Femur (tissue), 1 donor: ENCODE data around the gene SLC6A9.

ENCODE experiments used
- DNase-seq: peaks from one replicate; pipeline ENCODE4 v3.0.0-alpha.2; 2017

Gene SLC6A9

DNA sequence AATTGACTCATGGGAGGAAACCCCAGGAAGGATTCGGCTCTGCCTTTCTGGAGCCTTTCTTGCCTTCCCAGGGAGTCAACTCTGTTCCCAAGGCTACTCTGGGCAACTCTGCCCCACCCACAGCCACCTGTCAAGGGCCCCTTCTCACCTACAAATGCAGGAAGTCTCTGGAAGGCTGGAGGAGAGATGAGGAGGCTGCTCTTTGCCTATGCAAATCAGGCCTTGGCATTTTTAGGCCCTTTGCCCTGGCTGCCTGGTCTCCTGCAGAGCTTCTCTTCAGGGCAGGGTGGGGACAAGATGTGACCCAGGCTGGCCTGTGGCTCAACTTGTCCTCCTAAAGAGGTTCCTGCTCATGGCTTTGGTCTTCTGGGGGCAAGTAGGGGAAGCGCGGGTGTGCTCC lies 5.4 kb downstream of the SLC6A9 start:
- DNase-seq = no peak

DNA sequence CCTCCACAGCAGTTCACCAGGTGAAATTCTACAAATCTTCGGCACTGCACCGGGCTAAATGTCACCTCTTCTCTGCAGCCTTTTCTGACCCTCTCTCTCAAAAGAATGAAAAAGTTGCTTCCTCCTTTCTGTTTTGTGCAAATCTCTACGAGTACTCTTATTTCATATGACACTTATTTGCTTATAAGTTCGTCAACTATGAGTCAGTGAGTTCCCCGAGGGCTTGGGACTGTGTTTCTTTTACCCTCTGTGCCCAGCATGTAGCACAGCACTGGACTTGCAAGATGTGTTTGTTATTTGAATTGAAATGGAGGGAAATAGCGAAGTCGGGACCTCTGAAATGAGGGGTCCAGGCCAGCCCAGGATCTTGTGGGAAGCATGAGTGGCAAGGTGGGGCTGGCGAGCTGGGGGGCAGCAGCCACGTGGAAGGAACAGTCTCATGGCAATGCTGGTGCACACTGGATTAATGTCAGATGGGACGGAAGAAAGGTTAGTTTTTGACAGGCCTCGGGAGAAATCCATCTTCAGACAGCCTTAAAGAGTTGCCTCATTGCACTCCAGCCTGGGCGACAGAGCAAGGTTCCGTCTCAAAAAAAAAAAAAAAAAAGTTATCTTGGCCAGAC lies 6.2 kb downstream of the SLC6A9 start:
- no peak for DNase-seq

DNA sequence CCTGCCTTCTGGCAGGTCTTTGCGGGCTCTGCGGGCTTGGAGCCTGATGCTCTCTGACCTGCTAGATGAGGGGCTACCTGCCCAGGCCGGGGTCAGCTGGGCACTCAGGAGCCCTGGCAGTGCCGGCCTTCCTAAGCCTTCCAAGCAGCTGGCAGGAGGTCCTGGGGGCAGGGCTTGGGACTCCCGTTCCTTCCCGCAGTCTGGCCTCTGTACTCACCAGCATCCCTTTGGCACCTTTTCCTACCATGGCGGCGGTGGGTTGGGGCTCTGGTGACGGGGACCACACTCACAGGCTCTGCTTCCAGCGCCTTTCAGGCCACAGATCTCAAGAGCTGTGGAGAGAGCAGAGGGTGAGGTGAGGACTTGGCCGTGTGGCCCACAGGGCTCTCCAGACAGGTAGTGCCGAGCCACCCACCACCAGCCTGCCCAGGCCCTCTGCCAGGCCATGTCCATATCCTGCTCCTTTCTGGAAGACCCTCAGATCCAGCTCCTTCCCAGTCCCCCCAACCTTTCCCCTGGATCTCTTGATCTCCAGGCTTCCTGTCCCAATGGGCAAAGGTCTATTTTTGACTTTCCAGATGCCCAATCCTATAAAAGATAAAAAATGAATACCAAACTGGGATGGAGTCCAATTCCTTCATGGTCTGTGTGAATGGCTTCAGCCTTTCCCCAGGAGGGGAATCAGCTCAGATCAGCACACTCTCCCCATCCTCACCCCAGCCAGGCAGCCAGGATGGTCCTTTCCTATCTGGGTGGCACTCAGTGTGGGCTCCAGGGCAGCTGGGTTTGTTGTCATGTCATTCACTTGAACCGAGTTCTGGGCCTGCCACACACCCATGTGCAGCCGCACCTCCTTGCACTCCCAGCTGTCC lies 7.0 kb downstream of the SLC6A9 start:
- DNase-seq = no peak

DNA sequence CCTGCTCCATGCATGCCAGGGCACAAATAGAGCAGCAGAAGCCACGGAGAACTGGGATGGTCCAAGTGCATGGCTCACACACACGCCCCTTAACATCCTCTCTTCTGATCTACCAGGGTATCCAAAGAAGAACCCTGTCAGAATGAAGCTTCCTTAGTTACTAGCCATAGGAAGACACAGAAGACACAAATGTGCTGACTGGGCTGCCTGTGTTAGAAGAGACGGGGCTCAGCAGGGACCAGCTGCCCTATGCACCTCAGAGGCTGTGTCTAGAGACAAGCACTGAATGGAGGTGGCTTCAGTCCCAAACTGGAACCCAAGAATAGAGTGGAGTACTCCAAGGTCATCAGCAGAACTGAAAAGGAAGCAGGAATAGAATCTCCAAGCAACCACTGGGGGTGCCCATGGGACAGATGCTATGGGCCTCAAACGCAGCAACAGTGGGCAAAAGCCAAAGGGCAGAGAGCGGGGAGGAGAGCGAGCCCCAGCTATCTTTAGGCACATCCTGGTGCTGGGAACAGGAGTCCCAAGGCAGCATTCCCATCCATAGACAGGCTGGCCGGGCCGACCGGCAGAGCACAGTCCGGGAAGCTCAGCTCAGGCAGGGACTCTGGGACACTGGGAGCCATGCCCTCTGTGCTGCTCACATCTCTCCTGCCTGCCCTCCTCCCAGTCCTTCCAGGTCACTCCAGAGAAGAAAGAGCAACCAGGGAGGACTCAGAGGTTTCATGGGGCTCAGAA lies 9.5 kb downstream of the SLC6A9 start:
- DNase-seq = no peak

DNA sequence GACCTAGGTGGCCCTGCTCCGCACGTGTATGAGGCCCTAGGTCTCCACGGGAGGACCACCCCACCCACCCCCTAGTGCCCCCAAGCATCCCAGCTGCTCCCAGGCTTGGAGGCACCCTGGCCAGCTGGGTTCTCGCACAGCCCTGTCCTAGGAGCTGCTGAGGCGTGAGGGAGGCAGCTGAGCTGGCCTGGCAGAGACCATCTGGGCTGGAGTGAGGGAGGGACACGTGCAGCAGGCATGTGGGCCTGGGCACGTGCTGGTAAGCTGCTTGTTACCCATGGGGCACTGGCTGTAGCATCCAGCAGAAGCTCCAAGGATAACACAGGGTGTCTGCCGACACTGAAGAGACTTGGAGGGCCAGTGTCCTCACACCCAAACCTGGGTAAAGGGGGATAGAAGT lies 10.1 kb downstream of the SLC6A9 start:
- no peak for DNase-seq

DNA sequence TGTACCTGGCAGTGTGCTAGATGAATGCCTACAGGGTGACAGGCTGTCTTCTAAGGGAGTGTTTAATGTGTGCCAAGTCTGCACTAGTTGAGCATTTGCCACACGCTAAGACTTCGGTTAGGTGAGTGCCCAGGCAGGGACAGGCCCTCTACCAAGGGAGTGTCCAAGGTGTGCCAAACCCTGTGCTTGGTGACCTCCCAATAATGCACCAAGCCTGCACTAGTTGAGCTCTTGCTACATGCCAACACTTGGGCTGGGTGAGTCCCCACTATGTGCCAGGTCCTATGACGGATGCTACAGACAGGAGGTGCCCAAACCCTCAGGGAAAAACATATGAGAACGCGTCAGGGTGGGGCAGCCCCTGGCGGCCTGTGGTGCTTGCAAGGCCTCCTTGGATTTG lies 10.8 kb downstream of the SLC6A9 start:
- DNase-seq = no peak

DNA sequence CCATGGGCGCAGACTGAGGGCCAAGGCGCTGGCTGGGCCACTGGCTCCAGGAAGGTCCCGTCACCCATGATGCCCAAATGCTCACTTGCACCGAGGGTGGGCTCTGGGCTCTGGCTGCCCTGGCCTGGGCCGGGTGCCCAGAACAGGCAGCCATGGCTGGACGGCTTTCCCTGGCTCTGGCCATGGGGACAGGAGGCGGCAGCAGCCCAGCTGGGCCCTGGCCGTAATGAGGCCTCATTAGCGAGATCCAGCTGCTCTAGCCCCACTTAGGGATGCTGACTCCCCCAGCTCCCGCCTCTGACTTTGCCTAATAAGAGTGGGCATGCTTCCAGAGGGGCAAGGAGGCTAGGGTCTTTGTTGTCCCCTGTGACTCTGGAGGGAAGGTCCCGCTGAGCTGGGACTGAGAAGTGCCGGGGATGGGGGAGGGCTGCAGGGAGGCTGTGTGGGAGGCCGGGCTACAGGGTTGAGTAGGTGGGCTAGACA lies 11.8 kb downstream of the SLC6A9 start:
- DNase-seq = no peak

DNA sequence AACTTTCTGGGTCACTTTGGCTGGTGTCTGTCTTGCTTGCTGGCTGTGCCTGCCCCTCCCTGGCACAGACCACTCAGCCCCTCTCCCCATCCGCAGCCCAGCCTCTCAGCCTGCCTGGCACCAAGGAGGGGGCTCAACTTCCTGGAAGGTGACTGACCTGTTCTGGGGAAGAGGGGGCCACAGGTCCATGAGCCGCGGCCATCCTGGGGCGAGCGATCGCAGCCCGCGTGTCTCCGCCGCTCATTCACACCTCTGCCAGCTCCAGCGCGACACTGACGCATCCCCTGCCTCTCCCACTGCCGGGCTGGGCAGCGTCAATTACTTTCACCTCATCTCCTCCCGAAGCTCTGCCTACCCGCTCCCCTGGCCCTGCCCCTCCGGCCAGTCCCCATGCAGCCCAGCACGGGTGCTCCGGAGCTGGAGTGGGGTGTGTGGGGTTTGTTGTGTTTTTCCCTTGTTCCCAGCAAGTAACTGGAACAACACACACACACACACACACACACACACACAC lies 14.3 kb downstream of the SLC6A9 start:
- no peak for DNase-seq

DNA sequence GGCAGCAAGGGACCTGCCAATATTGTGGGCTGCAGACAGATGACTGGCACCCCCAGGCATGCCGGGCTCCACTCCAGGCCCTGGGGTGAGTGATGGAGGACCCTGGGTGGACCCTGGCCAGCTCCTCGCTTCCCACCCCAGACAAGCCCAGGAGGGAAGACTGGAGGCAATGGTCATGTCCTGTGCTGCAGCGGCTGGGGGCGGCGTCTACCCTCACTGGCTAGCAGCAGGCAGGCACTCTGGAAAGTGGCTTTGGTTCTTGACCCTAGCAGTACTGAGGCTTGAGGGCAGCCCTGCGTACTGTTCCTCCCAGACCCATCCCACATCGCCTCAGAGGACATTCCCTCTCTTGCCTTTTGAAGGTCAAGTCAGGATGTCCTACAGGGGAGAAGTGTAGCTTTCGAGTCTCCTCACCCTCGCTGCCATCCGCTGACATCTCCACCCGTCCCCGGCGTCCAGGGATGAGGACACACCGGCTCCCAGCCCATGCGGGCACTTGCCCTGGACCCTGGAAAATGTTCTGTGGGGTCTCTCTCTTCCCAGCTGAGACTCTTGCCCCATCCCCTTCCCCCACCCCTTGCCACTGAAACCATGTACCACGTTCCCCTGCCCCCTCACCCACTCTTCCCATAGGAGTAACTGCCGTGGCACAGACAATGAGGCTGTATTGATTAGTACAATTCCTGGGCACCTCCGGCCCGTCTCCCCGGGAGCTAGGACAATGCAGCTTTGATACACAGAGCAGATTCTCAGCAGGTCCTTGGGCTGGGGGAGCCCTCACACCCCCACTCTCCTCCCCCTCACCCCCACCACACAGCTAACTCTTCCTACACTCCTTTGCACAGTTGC lies 15.0 kb downstream of the SLC6A9 start:
- DNase-seq = no peak

DNA sequence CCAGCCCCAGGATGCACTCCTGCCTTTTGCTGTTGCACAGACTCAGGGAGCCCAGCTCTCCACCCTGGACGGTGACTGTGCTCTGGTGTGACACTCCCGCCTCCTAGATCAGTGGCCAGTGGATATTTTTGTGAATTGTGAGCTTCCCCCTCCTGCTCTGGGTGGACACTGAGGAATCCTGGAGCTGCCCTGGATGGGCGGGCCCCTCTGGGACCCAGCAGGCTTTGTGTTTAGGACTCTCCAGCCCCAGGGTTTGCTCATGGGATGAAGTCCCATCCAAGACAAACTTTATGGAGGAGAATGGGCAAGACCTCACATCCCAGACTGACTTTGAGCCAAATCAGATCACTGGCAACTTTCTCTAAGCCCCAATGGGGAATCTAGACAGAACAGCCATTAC lies 16.1 kb downstream of the SLC6A9 start:
- no peak for DNase-seq

DNA sequence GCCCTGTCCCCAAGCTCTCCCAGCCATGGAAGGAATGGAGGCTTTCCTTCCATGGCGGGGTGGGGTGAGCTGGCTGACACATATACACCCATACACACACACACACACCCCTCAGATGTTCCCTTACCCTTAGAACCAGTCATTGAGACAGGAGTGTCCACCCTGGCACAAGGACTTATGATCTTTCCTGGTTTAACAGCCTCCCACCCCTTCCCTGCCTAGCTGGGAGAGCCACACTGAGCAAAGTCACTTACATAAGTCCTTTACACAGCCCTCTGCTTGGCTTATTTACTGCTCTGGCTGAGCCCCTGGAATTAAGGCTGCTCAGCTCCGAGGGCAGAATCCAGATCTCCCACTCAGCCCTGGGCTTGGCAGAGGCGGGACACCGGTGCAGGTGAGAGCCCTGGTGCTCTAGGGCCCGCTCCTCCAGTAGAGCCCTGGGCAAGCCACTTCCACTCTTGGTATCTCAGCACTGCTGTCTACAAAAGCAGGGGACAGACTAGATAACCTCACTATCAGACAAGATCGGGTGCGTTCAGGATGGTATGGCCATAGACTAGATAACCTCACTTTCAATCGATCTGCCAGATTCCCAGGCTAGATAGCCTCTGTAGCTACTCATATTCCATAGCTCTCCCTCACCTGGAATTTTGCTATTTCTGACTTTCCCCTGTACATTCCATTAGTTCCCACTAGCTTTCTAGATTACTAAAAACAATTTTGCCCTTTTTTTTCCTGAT lies 16.7 kb downstream of the SLC6A9 start:
- no peak for DNase-seq

DNA sequence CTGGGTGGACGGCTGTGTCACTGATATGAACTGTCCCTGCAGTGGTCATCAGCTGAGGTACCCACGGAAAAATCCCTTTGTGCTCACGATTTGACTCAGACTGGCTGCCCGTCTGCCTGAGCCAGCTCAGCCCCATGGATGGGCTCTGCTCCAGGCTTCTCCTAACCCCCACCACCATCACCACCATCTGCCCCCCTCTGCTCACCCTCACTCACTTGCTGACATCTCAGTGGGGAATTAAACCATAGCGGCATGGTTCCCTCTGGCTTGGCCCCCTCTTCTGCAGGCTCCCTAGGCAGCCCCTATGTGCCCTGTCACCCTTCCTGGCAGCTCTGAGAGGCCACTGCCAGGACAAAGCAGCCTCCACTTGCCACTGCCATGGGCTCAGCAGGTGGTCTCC lies 17.3 kb downstream of the SLC6A9 start:
- DNase-seq = no peak

DNA sequence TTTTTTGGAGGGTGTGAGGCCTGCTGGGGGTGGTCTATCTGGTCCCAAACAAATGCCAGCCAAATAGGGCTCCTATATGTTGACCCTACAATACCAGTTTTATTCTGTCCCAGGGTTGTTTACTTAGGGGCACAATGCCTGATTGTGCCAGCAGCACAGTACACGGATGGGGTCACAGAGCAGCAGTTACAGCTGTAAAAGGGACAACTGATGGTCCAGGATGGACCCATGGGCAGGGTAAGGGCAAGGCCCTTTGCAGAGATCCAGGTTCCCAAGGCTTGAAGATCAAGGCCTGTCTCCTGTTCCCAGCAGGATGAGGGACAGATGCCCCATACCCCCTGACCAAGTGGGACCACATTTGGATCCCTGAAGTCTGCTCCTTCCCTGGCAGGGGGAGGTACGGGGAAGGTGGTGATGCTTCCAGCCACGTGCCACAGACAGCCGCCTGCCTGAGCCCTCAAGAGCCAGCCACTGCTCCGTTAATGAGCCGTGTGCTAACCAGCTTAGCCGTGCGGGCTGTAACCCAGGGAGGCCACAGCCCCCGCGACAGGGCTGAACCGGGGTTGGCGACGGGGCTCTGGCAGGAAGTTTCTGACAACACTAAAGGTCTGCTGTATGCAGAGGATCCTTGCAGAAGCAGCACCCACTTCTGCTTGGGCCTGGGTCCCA lies 18.2 kb downstream of the SLC6A9 start:
- DNase-seq = no peak

DNA sequence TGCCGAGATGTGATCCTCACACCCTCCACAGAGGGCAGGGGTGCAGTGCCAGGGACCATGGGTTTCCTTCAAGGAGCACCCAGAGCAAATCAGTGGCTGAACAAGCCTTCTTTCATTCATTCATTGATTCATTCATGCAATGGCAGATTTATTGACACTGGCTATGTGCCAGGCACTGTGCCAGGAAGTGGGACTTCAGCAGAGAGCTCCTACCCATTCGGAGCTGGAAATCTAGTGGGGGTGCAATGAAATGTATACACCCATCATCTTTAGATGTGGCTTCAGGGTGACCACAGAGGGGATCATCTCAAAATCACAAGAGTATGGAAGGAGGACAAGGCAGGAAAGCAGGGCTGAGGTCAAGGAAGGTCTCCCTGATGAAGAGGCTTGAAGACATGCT lies 18.9 kb downstream of the SLC6A9 start:
- no peak for DNase-seq

DNA sequence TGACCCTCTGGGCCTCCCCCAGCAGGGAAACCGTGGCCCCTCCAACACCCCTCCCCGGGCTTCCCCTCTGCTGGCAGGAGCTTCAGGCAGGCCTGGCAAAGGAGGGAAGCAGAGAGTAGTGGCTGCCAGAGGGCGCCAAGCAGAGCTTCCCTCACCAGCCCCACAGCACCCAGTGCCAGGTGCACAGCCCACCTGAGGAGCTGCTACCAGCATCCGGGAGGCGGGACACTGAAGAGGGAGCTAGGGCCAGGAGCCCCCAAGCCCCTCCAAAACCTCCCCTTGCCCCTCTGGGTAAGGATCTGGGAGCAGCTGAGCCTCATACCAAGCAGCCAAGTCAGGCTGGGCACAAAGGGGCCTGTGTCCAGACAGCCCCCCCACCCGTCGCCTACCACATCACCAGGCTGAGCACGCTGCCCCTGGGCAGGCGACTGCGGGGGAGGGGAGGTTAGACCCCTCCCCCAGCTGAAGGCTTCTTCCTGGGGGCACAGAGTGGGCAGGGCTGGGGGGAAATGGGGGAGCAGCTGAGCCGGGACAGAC lies 20.3 kb downstream of the SLC6A9 start:
- no peak for DNase-seq

DNA sequence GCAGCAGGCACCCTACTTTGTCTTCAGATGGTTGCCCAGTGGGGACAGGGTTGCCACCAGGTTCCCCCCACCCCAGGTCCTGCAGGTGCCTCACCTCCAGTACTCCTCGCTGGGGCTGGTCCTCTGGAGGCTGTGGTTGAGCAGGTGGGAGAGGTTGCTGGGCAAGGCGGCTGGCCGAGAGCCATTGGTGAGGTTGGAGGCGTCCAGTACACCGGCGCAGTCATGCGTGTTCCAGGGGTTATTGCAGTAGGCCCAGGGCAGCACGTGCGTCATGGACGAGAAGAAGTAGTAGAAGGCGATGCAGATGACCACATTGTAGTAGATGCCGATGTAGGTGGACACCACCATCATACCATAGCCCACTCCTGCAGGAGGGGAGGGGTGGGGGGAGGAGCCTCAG lies 23.0 kb downstream of the SLC6A9 start:
- DNase-seq = no peak

DNA sequence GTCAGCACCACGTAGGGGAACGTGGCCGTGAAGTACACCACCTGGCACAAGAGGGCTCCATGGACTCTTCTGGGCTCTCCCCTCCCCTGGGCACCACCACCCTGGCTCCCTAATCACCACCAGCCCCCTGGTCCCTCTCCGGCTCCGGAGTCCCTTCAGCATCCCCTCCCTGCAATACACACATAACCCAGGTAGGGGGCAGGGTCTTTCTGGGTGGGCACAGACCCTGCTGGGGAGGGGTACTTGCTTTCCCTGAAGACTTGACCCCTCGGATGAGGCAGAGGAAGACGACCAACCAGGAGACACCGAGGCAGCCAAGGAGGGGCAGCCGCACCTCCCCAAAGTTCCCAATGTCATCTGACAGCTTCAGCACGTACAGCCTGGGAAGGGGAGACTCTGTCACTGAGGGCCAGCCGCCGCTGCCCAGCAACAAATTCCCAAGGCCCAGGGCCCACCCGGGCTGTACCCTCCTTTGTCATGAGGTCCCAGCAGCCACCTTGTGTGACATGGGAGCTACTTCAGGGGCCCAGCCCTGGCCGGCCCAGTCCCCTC lies 28.6 kb downstream of the SLC6A9 start:
- DNase-seq = no peak

DNA sequence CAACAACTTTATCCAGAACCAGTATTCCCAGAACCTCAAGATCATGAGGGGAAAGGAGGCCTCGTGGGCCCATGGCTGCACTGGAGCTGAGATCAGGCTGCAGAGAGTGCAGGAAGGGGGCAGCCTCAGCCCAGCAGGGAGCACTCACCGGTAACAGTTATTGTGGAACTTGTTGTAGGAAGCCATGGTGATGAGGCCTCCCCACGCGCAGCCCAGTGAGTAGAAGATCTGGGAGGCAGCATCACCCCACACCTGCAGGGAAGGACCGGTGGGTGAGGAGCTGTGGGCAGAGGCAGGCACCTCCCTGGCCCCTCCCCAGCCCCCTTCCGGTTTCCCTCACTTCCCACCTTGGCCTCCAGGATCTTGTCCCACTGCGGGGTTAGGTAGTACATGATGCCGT lies 29.1 kb downstream of the SLC6A9 start:
- DNase-seq = no peak

DNA sequence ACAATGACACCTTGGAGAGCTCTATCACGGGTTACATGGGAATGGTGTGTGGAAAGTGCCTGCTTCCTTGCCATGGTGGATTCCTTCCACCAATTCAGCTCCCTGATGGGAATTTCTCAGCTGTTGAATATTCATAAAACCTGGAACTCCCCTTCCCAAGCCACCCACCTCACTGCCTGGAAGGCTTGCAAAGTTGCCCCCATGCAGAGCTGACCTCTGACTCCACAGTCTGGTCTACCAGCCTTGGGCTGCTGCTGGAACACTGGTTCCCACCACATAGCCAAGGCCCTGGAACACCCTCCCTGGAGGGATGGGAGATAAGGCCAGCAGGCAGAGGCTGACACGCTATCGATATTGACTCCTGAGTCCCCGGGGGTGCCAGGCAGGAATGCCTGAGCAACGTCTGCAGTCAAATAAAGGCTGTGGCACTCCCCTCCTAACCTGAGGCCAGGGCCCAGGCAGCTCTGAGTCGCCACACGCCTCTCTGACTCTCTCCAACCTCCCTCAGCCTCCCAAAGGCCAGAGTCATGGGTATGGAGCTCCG lies 31.1 kb downstream of the SLC6A9 start:
- DNase-seq = no peak

DNA sequence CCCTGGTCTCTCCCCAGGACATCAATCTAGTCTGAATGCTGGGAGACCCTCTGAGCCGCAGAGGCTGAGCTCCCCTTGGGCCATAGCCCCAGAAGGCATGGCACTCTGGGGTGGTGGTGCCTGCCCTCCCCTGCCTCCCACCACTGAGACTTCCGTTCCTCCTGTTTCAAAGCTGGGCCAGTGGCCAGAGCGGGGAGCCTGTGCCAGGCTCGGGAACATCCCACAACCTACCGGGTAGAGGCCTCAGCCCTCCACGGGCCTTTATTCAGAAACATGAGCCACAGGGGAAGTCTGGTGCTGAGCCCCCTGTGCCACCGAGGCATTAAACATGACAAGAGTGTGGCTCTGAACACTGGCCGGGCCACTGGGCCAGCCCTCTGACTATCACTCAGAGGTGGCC lies 31.8 kb downstream of the SLC6A9 start:
- DNase-seq = no peak
